ENCODE data around the gene NACC2.

DNA sequence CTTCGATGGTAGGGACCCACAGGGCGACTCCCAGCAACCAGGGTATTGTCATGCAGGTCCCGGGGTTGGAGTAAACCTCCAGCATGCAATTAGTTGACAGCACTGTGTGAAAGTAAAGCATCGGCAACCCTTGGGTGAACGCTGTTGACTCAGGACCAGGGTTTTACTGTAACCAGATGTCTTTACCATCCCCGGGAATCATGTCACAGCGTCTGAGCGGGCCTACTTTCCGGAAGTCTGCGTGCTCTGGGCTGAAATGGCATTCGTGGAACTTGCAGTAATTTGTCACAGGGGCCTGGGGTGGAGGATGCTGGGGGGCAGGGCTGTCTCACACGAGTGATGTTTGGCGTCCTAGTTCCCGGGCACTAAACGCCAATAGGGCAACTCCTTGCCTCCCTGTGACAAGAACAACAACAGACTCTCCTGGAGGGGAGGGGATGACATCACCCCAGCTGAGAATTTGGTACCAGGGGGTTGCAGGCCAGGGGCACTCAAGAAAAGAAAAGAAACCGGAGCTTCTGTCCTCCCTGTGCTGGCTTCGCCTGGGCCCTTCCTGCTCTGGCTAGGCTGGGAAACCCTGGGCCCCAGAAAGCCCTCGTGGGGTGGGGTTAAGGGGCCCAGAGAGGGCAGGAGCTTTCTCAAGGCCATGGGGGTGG lies 123.8 kb downstream of the NACC2 start:
- no peak for TF ChIP-seq POLR2AphosphoS5 (IDR thresholded peaks at IDR 0.05; ENCODE audit: low read depth, low read length)
- TF ChIP-seq, protein P1, sequence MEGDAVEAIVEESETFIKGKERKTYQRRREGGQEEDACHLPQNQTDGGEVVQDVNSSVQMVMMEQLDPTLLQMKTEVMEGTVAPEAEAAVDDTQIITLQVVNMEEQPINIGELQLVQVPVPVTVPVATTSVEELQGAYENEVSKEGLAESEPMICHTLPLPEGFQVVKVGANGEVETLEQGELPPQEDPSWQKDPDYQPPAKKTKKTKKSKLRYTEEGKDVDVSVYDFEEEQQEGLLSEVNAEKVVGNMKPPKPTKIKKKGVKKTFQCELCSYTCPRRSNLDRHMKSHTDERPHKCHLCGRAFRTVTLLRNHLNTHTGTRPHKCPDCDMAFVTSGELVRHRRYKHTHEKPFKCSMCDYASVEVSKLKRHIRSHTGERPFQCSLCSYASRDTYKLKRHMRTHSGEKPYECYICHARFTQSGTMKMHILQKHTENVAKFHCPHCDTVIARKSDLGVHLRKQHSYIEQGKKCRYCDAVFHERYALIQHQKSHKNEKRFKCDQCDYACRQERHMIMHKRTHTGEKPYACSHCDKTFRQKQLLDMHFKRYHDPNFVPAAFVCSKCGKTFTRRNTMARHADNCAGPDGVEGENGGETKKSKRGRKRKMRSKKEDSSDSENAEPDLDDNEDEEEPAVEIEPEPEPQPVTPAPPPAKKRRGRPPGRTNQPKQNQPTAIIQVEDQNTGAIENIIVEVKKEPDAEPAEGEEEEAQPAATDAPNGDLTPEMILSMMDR (IDR thresholded peaks at IDR 0.05): no peak
- TF ChIP-seq, protein P2, sequence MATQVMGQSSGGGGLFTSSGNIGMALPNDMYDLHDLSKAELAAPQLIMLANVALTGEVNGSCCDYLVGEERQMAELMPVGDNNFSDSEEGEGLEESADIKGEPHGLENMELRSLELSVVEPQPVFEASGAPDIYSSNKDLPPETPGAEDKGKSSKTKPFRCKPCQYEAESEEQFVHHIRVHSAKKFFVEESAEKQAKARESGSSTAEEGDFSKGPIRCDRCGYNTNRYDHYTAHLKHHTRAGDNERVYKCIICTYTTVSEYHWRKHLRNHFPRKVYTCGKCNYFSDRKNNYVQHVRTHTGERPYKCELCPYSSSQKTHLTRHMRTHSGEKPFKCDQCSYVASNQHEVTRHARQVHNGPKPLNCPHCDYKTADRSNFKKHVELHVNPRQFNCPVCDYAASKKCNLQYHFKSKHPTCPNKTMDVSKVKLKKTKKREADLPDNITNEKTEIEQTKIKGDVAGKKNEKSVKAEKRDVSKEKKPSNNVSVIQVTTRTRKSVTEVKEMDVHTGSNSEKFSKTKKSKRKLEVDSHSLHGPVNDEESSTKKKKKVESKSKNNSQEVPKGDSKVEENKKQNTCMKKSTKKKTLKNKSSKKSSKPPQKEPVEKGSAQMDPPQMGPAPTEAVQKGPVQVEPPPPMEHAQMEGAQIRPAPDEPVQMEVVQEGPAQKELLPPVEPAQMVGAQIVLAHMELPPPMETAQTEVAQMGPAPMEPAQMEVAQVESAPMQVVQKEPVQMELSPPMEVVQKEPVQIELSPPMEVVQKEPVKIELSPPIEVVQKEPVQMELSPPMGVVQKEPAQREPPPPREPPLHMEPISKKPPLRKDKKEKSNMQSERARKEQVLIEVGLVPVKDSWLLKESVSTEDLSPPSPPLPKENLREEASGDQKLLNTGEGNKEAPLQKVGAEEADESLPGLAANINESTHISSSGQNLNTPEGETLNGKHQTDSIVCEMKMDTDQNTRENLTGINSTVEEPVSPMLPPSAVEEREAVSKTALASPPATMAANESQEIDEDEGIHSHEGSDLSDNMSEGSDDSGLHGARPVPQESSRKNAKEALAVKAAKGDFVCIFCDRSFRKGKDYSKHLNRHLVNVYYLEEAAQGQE (IDR thresholded peaks at IDR 0.05; ENCODE audit: insufficient read depth in 1 of 2, low read depth in 2 of 2, low read length in 1 of 2): no peak
- TF ChIP-seq SIN3A (IDR thresholded peaks at IDR 0.05; ENCODE audit: borderline replicate concordance, insufficient read depth, low read depth, low read length): no peak
